Tibial nerve (tissue), 4 donors: ENCODE results near the gene APOA1.

Experiments
- CTCF ChIP-seq, 5 experiments: fragments of 200-600 bp in 3 of 5; fragments of 450-650 bp in 2 of 5; sonication (generic) in 3 of 5; IDR thresholded peaks; one replicate each; pipeline ENCODE4 v1.5.1; 2016 to 2019; ENCODE audit warnings: antibody characterized with exemption in 5 of 5, mild to moderate bottlenecking in 3 of 5, moderate library complexity in 2 of 5
- EP300 ChIP-seq, 2 donors: sonication (generic); formaldehyde crosslinking; IDR thresholded peaks; one replicate each; pipeline ENCODE4 v1.6.1; 2017; ENCODE audit warnings: antibody characterized with exemption in 2 of 2, mild to moderate bottlenecking in 1 of 2
- POLR2A ChIP-seq, 2 donors: fragments of 450-650 bp; IDR thresholded peaks; one replicate each; pipeline ENCODE4 v1.6.1; 2017; ENCODE audit warnings: antibody characterized with exemption in 2 of 2, mild to moderate bottlenecking in 2 of 2, moderate library complexity in 2 of 2

DNA sequence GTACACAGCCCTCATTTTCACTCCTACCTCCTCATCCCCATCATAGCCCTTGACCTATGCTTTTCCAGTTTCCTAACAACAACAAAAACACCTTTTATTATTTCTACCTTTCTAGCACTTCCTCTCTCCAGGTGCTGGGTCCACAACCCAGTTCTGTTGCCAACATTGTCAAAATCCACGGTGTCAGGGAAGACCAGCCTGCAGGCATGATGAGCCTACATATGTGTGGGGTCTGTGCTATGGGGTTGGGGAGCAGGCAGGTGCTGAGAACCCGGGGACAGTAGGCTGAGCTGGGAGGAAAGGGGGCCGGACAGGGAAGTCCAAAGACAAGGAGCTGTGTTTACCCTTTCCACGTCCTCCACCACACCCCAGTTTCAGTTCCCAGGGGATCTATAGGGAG lies 48.9 kb downstream of the APOA1 start:
- no peak for TF ChIP-seq POLR2A (IDR thresholded peaks at IDR 0.05)
- no peak for TF ChIP-seq EP300 (IDR thresholded peaks at IDR 0.05)
- TF ChIP-seq CTCF (IDR thresholded peaks at IDR 0.05): no peak
